Measurements from ENCODE around the gene GIPR. TPM values are rescaled to one million over a fixed set of nuclear protein-coding genes. Genes with fewer than 3 reads are reported as not detected.

GIPR gene
- total and polyA plus RNA-seq, 2 of the 13 experiments (the other 11 are each of a cell fraction or from before 2014, with no cell fraction given), result 0.15 to 1.2 TPM

GRCh38 chr19:45667620-45668341 is at the start of gene GIPR (continued):
- TF ChIP-seq ZNF687 (CRISPR knock-in tag; IDR thresholded peaks at IDR 0.05) (peak; percentile 44), ETV5 (CRISPR knock-in tag; IDR thresholded peaks at IDR 0.05; ENCODE audit: borderline replicate concordance) (no peak; the same call in 1 of the 2 replicates)

- Histone ChIP-seq H3K4me3 (replicated peaks in 1 of 3; ENCODE audit: insufficient read depth in 1 of 3, low read depth in 2 of 3, low read length in 3 of 3) (no peak overlapping the region), H3K36me3 (replicated peaks in 1 of 2; ENCODE audit: control insufficient read depth in 1 of 2, insufficient read depth in 2 of 2, low read length in 2 of 2) (peaks cover 2 to 5% of the 10 kb centered on the region in 2 experiments; a peak in 2 of 5 replicates), H3K4me1 (ENCODE audit: insufficient read depth, low read length) (no peaks in the 10 kb centered on the region), H3K4me2 (ENCODE audit: low read depth, low read length) (no peak overlapping the region), H3K9me3 (ENCODE audit: low read length) (no peaks in the 10 kb centered on the region), H3K79me2 (ENCODE audit: insufficient read depth, low read length) (no peaks in the 10 kb centered on the region), H3K9ac (ENCODE audit: insufficient read depth, low read depth, low read length) (no peak overlapping the region), H3K27me3 (ENCODE audit: control insufficient read depth in 1 of 2, insufficient read depth in 2 of 2, low read length in 2 of 2) (no peaks in the 10 kb centered on the region; a peak in 1 of 5 replicates), H2AFZ (ENCODE audit: low read length) (no peak overlapping the region), H3K27ac (ENCODE audit: extremely low read length, insufficient read depth, low read length) (no peak overlapping the region), H4K20me1 (ENCODE audit: insufficient read depth, low read length) (no peaks in the 10 kb centered on the region)
- intact Hi-C loops (cut with micrococcal nuclease; ENCODE audit: unreplicated experiment), result no loop called here
- DNase-seq (ENCODE audit: low spot score), result no peak
- no peak; the same call in 2 of the 3 replicates for ATAC-seq
- ChIA-PET CTCF (ENCODE audit: low intra/inter-chr PET ratio, low total read pairs) (no interaction called here), POLR2A (no interaction called here)
- BruUV-seq (replicated peaks), result no TSS peak
- in situ Hi-C loops (cut with HindIII; ENCODE audit: extremely low pct_ligation_motif_present, low pct_unique_long_range_greater_than_20kb), result no loop called here
- over 99% methylated on average over 15 of the region's 17 CpGs for WGBS (ENCODE audit: low lambda C conversion rate)
- TF ChIP-seq RAD51 (IDR thresholded peaks at IDR 0.05; ENCODE audit: borderline replicate concordance) (no peak), ATF3 (CRISPR knock-in tag; IDR thresholded peaks at IDR 0.05) (no peak)
- no peak for FAIRE-seq
Observed at GRCh38 chr19:45621389-45621788, 46.6 kb upstream of the GIPR start.
